ENCODE results near the gene CDH4. TPM values are rescaled to one million over a fixed set of nuclear protein-coding genes. Genes with fewer than 3 reads are reported as not detected.

CDH4 gene
- total and polyA plus RNA-seq, 3 experiments from 2014 or later, result 0.22 TPM; not detected in 2

DNA sequence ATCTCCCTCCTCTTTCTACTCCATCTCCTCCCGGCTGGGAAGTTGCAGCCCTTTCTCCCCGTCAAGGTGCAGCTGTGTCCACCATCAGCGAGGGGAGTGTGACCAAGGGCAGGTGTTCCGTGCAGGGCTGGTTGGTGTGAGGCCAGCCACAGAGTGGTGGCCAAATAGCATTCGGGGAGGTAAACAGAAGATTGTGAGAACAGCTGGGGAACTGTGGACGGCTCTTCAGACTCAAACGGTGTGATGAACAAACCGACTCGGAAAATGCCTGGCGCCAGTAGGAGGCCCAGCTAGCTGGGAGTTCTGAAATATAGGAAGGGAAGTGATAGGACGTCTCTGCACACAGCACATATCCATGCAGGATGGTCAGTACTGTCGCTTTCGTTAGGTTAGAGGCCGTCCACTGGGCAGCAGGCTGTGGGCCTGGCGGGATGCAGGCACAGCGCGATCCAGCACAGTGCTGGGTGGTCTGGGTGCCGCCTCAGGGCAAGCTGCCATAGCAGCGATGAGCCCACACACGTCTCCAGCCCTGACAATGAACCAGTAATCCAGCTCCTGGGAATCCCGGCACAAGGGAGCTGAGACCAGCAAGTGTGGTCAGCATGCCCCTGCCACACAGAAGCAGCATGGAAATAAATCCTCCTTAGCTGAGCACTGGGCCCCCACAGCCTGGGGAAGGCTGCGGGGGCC lies 555.6 kb downstream of the CDH4 start:
- no peak overlapping the region for H3K27ac ChIP-seq (ENCODE audit: low read depth, low read length)
- H3K4me3 ChIP-seq (ENCODE audit: low read length), result no peak overlapping the region
- peak in 1 of 5 donors; percentile 5 for DNase-seq
- Mint-ChIP-seq H3K9me3 (no peaks in the 10 kb centered on the region), H3K4me3 (no peak overlapping the region), H3K4me1 (peaks cover 0 to 4% (median 2%) of the 10 kb centered on the region in 3 donors), H3K36me3 (no peaks in the 10 kb centered on the region), H3K27ac (no peak overlapping the region), H3K27me3 (peaks cover 4 to 10% of the 10 kb centered on the region in 2 donors)
- ChIA-PET CTCF (no interaction called here), POLR2A (no interaction called here)
- H3K36me3 ChIP-seq (ENCODE audit: insufficient read depth, low read length), result no peaks in the 10 kb centered on the region
- no peaks in the 10 kb centered on the region for H3K4me1 ChIP-seq (ENCODE audit: insufficient read depth, low read length)
- H3K9me3 ChIP-seq (ENCODE audit: low read length), result no peaks in the 10 kb centered on the region
- H3K27me3 ChIP-seq (ENCODE audit: insufficient read depth, low read length, poor library complexity, severe bottlenecking), result no peaks in the 10 kb centered on the region

DNA sequence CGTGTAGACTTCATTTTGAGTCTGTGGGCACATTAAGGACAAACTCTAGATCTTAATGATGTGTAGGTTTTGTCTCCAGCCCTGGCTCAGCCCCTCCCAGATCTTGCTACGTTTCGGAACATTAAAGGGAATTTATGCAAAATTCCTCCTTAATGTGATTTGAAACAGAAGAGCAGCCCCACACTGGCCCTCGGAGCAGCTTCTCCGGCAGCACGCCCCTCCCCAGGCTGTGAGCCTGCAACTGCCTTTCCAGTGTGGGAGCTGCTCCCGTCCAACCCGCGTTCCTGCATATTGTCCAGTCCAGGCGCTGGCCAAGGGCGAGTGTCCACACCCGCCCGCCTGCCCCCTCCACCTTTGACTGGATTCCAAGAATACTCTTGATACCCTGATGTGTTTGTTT lies 556.4 kb downstream of the CDH4 start:
- Mint-ChIP-seq H3K9me3 (no peaks in the 10 kb centered on the region), H3K27ac (no peak overlapping the region), H3K36me3 (no peaks in the 10 kb centered on the region), H3K4me3 (no peak overlapping the region), H3K4me1 (peaks cover 0 to 2% (median 0%) of the 10 kb centered on the region in 3 donors), H3K27me3 (peaks cover 4 to 8% of the 10 kb centered on the region in 2 donors)
- Histone ChIP-seq H3K27ac (ENCODE audit: low read depth, low read length) (no peak overlapping the region), H3K4me1 (ENCODE audit: insufficient read depth, low read length) (no peaks in the 10 kb centered on the region), H3K36me3 (ENCODE audit: insufficient read depth, low read length) (no peaks in the 10 kb centered on the region), H3K9me3 (ENCODE audit: low read length) (no peaks in the 10 kb centered on the region), H3K4me3 (ENCODE audit: low read length) (no peak overlapping the region), H3K27me3 (ENCODE audit: insufficient read depth, low read length, poor library complexity, severe bottlenecking) (no peaks in the 10 kb centered on the region)
- CTCF ChIA-PET, result no interaction called here
- peak in 1 of 5 donors; percentile 19 for DNase-seq
- POLR2A ChIA-PET, result no interaction called here

DNA sequence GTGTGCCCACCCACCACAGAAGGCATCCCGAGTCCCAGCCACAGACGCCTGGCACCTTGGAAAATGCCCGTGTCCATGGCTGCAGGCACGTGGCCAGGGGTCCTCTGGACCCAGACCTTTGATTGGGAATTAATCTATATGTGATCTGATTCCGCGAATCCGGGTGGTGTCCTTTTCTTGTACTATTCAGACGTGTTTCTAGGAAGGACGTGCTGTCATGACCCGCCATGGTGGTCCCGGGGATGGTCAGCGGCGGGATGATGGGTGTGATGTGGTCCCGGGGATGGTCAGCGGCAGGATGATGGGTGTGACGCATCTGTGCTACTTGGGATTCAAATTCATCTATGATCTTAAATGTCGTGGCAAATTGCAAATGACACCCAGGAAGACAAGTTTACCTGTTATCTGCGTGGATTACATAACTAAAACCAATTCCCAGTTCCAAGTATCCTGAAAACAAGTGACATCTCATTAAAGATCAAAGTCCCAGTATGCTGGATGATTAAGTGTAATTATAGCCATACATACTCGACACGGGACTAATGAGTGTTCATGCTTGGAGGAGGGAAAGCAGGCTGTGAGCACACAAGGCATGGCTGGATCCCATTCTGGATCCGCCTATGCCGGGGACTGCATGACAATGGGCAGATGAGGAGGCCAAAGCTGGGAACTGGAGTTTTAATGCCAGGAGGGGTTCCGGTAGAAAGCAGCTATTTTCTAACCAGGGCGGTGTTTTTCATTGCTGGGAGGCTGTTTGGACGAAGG lies 557.1 kb downstream of the CDH4 start:
- ChIA-PET POLR2A (no interaction called here), CTCF (no interaction called here)
- Mint-ChIP-seq H3K4me3 (no peak overlapping the region), H3K27me3 (peaks cover 4 to 5% of the 10 kb centered on the region in 2 donors), H3K27ac (peak overlapping the region in 1 of 8 donors; percentile 91), H3K36me3 (no peaks in the 10 kb centered on the region), H3K9me3 (no peaks in the 10 kb centered on the region), H3K4me1 (no peaks in the 10 kb centered on the region)
- no peaks in the 10 kb centered on the region for H3K27me3 ChIP-seq (ENCODE audit: insufficient read depth, low read length, poor library complexity, severe bottlenecking)
- H3K27ac ChIP-seq (ENCODE audit: low read depth, low read length), result no peak overlapping the region
- no peaks in the 10 kb centered on the region for H3K36me3 ChIP-seq (ENCODE audit: insufficient read depth, low read length)
- peak in 1 of 5 donors; percentile 20 for DNase-seq
- no peak overlapping the region for H3K4me3 ChIP-seq (ENCODE audit: low read length)
- no peaks in the 10 kb centered on the region for H3K4me1 ChIP-seq (ENCODE audit: insufficient read depth, low read length)
- H3K9me3 ChIP-seq (ENCODE audit: low read length), result no peaks in the 10 kb centered on the region

DNA sequence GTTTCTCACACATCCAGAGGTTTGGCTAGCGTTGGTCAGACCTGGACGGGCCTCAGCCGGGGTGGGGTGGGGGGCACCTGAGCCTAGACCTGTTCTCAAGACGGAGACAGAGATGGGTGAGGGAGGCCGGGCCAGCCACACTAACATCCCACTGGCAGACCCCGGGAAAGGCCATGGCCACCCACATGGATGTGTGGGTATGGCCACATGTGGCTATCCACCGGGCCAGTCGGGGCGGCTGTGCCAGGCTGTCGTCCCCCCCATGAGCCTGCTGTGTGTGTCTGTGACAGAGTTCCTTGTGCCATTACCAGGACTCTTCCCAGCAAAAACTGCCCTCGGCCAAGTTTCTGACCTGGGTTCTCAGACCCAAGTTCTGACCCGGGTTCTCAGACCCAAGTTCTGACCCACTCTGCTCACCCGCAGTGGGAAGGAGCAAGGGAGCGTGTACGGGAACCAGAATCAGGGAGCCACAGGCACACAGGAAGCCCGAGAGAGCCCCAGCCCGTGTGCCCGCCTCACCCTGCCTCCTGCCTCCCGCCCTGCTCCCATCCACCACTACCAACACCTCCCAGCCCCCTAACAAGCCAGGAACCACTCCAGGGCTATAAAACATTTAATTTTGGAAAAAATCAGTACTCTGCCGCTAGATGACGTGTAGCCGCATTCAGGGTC lies 558.1 kb downstream of the CDH4 start:
- Mint-ChIP-seq H3K36me3 (no peaks in the 10 kb centered on the region), H3K9me3 (no peaks in the 10 kb centered on the region), H3K4me3 (no peak overlapping the region), H3K27me3 (peaks cover 4% of the 10 kb centered on the region in 2 donors), H3K4me1 (no peaks in the 10 kb centered on the region), H3K27ac (no peak overlapping the region)
- Histone ChIP-seq H3K27me3 (ENCODE audit: insufficient read depth, low read length, poor library complexity, severe bottlenecking) (no peaks in the 10 kb centered on the region), H3K36me3 (ENCODE audit: insufficient read depth, low read length) (no peaks in the 10 kb centered on the region), H3K27ac (ENCODE audit: low read depth, low read length) (no peak overlapping the region), H3K4me1 (ENCODE audit: insufficient read depth, low read length) (no peaks in the 10 kb centered on the region), H3K4me3 (ENCODE audit: low read length) (no peak overlapping the region), H3K9me3 (ENCODE audit: low read length) (no peaks in the 10 kb centered on the region)
- ChIA-PET CTCF (no interaction called here), POLR2A (no interaction called here)
- DNase-seq, result no peak

DNA sequence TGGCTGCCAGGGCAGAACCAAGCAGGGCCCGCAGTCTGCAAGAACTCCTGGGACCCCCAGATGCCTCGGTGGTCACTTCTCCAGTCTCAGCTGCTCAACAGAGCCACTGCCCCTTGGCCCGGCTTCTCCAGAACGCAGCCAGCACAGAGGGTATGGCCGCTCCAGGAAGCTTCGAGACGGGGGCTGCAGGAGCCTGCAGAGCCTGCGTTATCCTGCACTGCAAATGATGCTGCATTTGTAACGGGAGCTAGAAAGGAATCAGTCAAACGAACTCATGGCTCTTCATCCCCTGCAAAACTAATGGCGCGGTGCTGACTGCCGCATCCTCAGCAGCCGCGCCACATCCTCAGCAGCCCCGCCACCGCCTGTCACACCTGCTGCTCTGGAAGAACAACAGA lies 558.7 kb downstream of the CDH4 start:
- ChIA-PET POLR2A (no interaction called here), CTCF (no interaction called here)
- no peak for DNase-seq

DNA sequence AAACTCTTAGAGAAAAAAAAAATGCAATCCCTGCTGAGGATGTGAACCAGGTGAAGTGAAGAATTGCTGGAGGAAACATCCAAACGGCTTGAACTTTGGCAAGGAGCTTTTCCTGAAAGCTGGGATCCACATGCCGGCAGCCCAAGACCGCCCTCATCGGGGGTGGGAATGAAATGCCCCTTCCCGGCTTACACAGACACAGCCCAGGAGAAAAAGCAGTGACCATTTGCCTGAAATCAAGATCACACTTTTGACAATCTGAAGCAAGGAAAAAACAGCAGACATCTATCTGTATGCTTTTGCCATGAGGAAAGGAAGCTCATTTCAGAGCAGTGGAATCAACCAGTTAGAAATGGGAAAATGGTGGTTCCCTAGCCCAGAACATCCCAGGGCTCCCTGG lies 559.1 kb downstream of the CDH4 start:
- CTCF ChIA-PET, result no interaction called here

More for the DNA sequence above, 558.7 kb downstream of the CDH4 start:
- Mint-ChIP-seq H3K9me3 (no peaks in the 10 kb centered on the region), H3K27me3 (peaks cover 4% of the 10 kb centered on the region in 2 donors), H3K36me3 (no peaks in the 10 kb centered on the region), H3K27ac (no peak overlapping the region), H3K4me3 (no peak overlapping the region), H3K4me1 (no peaks in the 10 kb centered on the region)
- Histone ChIP-seq H3K4me1 (ENCODE audit: insufficient read depth, low read length) (no peaks in the 10 kb centered on the region), H3K36me3 (ENCODE audit: insufficient read depth, low read length) (no peaks in the 10 kb centered on the region), H3K27me3 (ENCODE audit: insufficient read depth, low read length, poor library complexity, severe bottlenecking) (no peaks in the 10 kb centered on the region), H3K4me3 (ENCODE audit: low read length) (no peak overlapping the region), H3K27ac (ENCODE audit: low read depth, low read length) (no peak overlapping the region), H3K9me3 (ENCODE audit: low read length) (no peaks in the 10 kb centered on the region)

DNA sequence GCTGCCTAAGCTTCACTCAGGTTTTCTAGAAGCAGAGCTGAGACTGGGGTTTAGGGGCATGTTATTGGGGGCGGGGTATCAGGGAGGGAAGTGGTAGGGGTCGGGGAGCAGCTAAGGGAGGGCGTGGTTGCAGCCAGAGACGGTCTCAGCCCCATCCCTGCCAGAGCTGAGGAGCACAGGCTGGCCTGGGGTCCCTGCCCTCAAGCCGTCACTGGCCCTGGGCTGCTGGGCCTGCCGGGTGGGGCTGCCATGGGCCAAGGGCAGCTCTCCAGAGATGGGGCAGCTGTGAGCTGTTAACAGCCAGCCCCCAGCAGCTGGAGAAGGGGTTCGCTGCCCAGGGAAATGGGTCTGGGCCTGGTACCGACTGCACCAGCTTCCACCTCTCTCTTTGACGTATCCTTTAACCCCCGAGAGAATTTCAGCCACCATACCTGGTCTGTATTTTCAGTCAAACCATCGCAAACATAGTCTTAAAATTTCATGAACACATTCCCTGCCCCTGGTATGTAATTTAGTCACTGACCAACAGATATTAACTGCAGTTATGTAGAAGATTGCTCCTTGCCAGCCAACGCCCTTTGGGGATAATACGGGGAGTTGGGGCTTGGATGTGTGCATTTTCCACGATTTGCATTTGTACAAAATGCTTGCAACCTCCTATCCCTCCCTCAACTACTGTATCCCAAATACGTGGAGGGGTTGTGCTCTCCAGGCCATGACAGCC lies 560.2 kb downstream of the CDH4 start:
- no peaks in the 10 kb centered on the region for H3K9me3 ChIP-seq (ENCODE audit: low read length)
- Mint-ChIP-seq H3K36me3 (no peaks in the 10 kb centered on the region), H3K9me3 (no peaks in the 10 kb centered on the region), H3K4me3 (no peak overlapping the region), H3K27me3 (peaks cover 3 to 4% of the 10 kb centered on the region in 2 donors), H3K4me1 (no peaks in the 10 kb centered on the region), H3K27ac (no peak overlapping the region)
- no peak overlapping the region for H3K4me3 ChIP-seq (ENCODE audit: low read length)
- H3K27ac ChIP-seq (ENCODE audit: low read depth, low read length), result no peak overlapping the region
- ChIA-PET POLR2A (no interaction called here), CTCF (no interaction called here)
- no peaks in the 10 kb centered on the region for H3K36me3 ChIP-seq (ENCODE audit: insufficient read depth, low read length)
- H3K4me1 ChIP-seq (ENCODE audit: insufficient read depth, low read length), result no peaks in the 10 kb centered on the region
- no peak for DNase-seq
- H3K27me3 ChIP-seq (ENCODE audit: insufficient read depth, low read length, poor library complexity, severe bottlenecking), result no peaks in the 10 kb centered on the region

More for the DNA sequence above, 559.1 kb downstream of the CDH4 start:
- Histone ChIP-seq H3K4me1 (ENCODE audit: insufficient read depth, low read length) (no peaks in the 10 kb centered on the region), H3K4me3 (ENCODE audit: low read length) (no peak overlapping the region), H3K27me3 (ENCODE audit: insufficient read depth, low read length, poor library complexity, severe bottlenecking) (no peaks in the 10 kb centered on the region), H3K9me3 (ENCODE audit: low read length) (no peaks in the 10 kb centered on the region), H3K27ac (ENCODE audit: low read depth, low read length) (no peak overlapping the region), H3K36me3 (ENCODE audit: insufficient read depth, low read length) (no peaks in the 10 kb centered on the region)
- Mint-ChIP-seq H3K27ac (no peak overlapping the region), H3K27me3 (peaks cover 4% of the 10 kb centered on the region in 2 donors), H3K4me3 (no peak overlapping the region), H3K9me3 (no peaks in the 10 kb centered on the region), H3K36me3 (no peaks in the 10 kb centered on the region), H3K4me1 (no peaks in the 10 kb centered on the region)
- POLR2A ChIA-PET, result no interaction called here
- no peak for DNase-seq
